ENCODE measurements around the gene CPZ. TPM values are rescaled to one million over a fixed set of nuclear protein-coding genes. Genes with fewer than 3 reads are reported as not detected.

The CPZ gene
- total RNA-seq, 4 donors from 2014 or later, result 2.3 to 7.5 (median 3.2) TPM; not detected in 1

- Histone ChIP-seq H3K36me3 (no peaks in the 10 kb centered on the region), H3K27me3 (peaks cover 92% of the 10 kb centered on the region), H3K4me1 (peaks cover 0 to 18% (median 0%) of the 10 kb centered on the region in 3 donors), H3K27ac (no peak overlapping the region), H3K4me3 (no peak overlapping the region), H3K9me3 (no peaks in the 10 kb centered on the region)
- WGBS, 2 donors (ENCODE audit: low coverage in 1 of 2), result 28% methylated on average over 3 to 5 of the region's 11 CpGs
- no peak for ATAC-seq
- TF ChIP-seq POLR2AphosphoS5 (IDR thresholded peaks at IDR 0.05) (no peak), POLR2A (IDR thresholded peaks at IDR 0.05) (no peak), EP300 (IDR thresholded peaks at IDR 0.05) (no peak)
- TF ChIP-seq, protein P1, sequence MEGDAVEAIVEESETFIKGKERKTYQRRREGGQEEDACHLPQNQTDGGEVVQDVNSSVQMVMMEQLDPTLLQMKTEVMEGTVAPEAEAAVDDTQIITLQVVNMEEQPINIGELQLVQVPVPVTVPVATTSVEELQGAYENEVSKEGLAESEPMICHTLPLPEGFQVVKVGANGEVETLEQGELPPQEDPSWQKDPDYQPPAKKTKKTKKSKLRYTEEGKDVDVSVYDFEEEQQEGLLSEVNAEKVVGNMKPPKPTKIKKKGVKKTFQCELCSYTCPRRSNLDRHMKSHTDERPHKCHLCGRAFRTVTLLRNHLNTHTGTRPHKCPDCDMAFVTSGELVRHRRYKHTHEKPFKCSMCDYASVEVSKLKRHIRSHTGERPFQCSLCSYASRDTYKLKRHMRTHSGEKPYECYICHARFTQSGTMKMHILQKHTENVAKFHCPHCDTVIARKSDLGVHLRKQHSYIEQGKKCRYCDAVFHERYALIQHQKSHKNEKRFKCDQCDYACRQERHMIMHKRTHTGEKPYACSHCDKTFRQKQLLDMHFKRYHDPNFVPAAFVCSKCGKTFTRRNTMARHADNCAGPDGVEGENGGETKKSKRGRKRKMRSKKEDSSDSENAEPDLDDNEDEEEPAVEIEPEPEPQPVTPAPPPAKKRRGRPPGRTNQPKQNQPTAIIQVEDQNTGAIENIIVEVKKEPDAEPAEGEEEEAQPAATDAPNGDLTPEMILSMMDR (IDR thresholded peaks at IDR 0.05), result no peak
Measured at GRCh38 chr4:8589823-8590545, 2.6 kb upstream of the CPZ start.

DNA sequence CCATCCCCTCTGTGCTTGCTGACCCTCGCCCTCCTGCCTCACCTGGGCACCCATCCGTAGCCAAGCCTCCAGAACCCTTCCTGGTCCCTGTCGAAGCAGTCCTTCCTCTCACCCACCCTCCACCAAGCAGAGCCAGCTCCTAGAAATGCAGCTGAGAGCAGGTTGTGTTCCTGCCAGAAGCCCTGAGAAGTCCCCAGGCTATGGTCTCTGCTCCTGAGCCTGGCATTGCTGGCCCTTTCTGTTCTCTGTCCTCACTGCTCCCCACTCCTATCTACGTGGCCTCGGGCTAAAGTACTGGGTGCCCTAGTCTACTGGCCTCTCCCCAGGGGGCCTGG is 2.1 kb upstream of the CPZ start:
- Histone ChIP-seq H3K4me3 (no peak overlapping the region), H3K4me1 (peaks cover 0 to 18% (median 0%) of the 10 kb centered on the region in 3 donors), H3K9me3 (no peaks in the 10 kb centered on the region), H3K36me3 (no peaks in the 10 kb centered on the region), H3K27me3 (peaks cover 86% of the 10 kb centered on the region), H3K27ac (no peak overlapping the region)
- ATAC-seq, result no peak
- TF ChIP-seq EP300 (IDR thresholded peaks at IDR 0.05), result no peak
- TF ChIP-seq, protein P1 (IDR thresholded peaks at IDR 0.05), result no peak
- no peak for TF ChIP-seq POLR2A (IDR thresholded peaks at IDR 0.05)
- TF ChIP-seq POLR2AphosphoS5 (IDR thresholded peaks at IDR 0.05), result no peak
- 82 to 92% methylated on average over 2 to 5 of the region's 5 CpGs for WGBS, 2 donors (ENCODE audit: low coverage in 1 of 2)

DNA sequence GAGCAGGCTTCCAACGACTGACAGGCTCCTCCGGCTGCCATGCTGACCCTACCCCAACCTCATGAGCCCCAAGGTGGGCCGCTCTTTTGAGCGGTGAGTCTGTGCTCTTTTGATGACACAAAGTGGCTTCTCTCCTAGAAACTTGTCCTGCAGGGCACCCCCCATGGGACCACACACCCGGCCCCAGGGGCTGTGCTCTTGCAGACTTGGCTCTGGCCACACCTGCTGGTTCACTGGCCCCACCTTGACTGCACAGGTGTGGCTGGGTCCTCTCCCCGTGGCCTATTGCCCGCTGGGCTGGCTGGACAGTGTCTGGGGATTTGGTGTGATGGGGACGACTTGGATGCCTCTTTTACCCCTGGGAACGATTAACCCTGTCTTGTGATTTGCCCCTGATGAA is 1.5 kb upstream of the CPZ start:
- H3K4me1 ChIP-seq, result peaks cover 0 to 18% (median 0%) of the 10 kb centered on the region in 3 donors
- H3K27ac ChIP-seq, result no peak overlapping the region
- no CpG with 5 or more reads among the region's 9 CpGs for WGBS, 2 donors (ENCODE audit: low coverage in 1 of 2)
- H3K4me3 ChIP-seq, result no peak overlapping the region
- H3K9me3 ChIP-seq, result no peaks in the 10 kb centered on the region
- no peak for ATAC-seq
- TF ChIP-seq EP300 (IDR thresholded peaks at IDR 0.05), result no peak
- no peak for TF ChIP-seq POLR2AphosphoS5 (IDR thresholded peaks at IDR 0.05)
- TF ChIP-seq, protein P1 (IDR thresholded peaks at IDR 0.05), result no peak
- no peak for TF ChIP-seq POLR2A (IDR thresholded peaks at IDR 0.05)
- no peaks in the 10 kb centered on the region for H3K36me3 ChIP-seq
- peaks cover 80% of the 10 kb centered on the region for H3K27me3 ChIP-seq

- WGBS, 2 donors (ENCODE audit: low coverage in 1 of 2), result 67 to 74% methylated on average over 1 to 5 of the region's 15 CpGs
- ATAC-seq, result no peak
- no peak for TF ChIP-seq EP300 (IDR thresholded peaks at IDR 0.05)
- no peak for TF ChIP-seq POLR2AphosphoS5 (IDR thresholded peaks at IDR 0.05)
- no peak for TF ChIP-seq POLR2A (IDR thresholded peaks at IDR 0.05)
- TF ChIP-seq, protein P1 (IDR thresholded peaks at IDR 0.05), result no peak
- no peaks in the 10 kb centered on the region for H3K9me3 ChIP-seq
- no peak overlapping the region for H3K27ac ChIP-seq
- no peaks in the 10 kb centered on the region for H3K36me3 ChIP-seq
- peaks cover 0 to 18% (median 0%) of the 10 kb centered on the region in 3 donors for H3K4me1 ChIP-seq
- H3K27me3 ChIP-seq, result peaks cover 73% of the 10 kb centered on the region
- H3K4me3 ChIP-seq, result no peak overlapping the region
Measured at GRCh38 chr4:8591626-8592365, 769 bp upstream of the CPZ start.

Measured in gastroesophageal sphincter (tissue), 4 donors.